ENCODE results near the gene PDE7B. TPM values are rescaled to one million over a fixed set of nuclear protein-coding genes. Genes with fewer than 3 reads are reported as not detected.

PDE7B gene
- polyA plus RNA-seq, 1 of the 3 experiments (the other 2 are of a cell fraction): 1.9 TPM

DNA sequence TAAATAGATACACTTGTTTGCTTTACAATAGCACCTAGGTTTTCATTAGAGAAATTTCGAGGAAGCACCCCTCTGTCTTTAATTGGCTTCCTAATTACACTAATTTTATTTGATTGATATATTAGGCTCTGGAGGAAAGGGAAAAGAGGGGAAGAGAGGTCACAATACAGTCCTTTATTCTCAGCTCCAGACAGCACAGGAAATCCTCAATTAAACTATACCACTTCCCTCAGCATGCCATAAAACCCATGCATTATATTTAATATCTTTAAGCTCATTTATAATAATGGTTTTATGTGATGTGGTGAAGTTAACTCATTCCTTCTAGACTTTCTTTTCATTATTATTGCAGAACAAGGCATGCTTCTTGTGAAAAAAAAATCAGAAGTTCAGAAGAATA lies 17.7 kb upstream of the PDE7B start:
- H3F3A ChIP-seq (replicated peaks; ENCODE audit: insufficient read depth): no peaks in the 10 kb centered on the region
- POLR2A ChIA-PET: no interaction called here
- TF ChIP-seq RAD21 (IDR thresholded peaks at IDR 0.05; ENCODE audit: low read length) (no peak), RFX5 (IDR thresholded peaks at IDR 0.05; ENCODE audit: low read length) (no peak), EP300 (IDR thresholded peaks at IDR 0.05; ENCODE audit: borderline replicate concordance in 1 of 2, low read depth in 1 of 2, low read length in 1 of 2) (no peak), FOXJ3 (CRISPR knock-in tag; IDR thresholded peaks at IDR 0.05) (no peak), MXI1 (IDR thresholded peaks at IDR 0.05; ENCODE audit: low read depth, low read length) (no peak), RXRA (IDR thresholded peaks at IDR 0.05; ENCODE audit: borderline replicate concordance, low read depth) (no peak), TCF12 (IDR thresholded peaks at IDR 0.05) (no peak), NRF1 (IDR thresholded peaks at IDR 0.05; ENCODE audit: low read depth, low read length) (no peak), GABPA (IDR thresholded peaks at IDR 0.05; ENCODE audit: low read depth) (no peak), YY1 (IDR thresholded peaks at IDR 0.05; ENCODE audit: low read depth) (no peak), ELF1 (IDR thresholded peaks at IDR 0.05) (no peak), GATA2 (CRISPR knock-in tag; IDR thresholded peaks at IDR 0.05) (no peak), TAF1 (IDR thresholded peaks at IDR 0.05; ENCODE audit: borderline replicate concordance, low read depth, low read length) (no peak), EZH2phosphoT487 (IDR thresholded peaks at IDR 0.05; ENCODE audit: borderline replicate concordance, low read depth) (no peak)
- TF ChIP-seq, protein P1, sequence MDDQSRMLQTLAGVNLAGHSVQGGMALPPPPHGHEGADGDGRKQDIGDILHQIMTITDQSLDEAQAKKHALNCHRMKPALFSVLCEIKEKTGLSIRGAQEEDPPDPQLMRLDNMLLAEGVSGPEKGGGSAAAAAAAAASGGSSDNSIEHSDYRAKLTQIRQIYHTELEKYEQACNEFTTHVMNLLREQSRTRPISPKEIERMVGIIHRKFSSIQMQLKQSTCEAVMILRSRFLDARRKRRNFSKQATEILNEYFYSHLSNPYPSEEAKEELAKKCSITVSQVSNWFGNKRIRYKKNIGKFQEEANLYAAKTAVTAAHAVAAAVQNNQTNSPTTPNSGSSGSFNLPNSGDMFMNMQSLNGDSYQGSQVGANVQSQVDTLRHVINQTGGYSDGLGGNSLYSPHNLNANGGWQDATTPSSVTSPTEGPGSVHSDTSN (IDR thresholded peaks at IDR 0.05): no peak
- TF ChIP-seq, protein P2, sequence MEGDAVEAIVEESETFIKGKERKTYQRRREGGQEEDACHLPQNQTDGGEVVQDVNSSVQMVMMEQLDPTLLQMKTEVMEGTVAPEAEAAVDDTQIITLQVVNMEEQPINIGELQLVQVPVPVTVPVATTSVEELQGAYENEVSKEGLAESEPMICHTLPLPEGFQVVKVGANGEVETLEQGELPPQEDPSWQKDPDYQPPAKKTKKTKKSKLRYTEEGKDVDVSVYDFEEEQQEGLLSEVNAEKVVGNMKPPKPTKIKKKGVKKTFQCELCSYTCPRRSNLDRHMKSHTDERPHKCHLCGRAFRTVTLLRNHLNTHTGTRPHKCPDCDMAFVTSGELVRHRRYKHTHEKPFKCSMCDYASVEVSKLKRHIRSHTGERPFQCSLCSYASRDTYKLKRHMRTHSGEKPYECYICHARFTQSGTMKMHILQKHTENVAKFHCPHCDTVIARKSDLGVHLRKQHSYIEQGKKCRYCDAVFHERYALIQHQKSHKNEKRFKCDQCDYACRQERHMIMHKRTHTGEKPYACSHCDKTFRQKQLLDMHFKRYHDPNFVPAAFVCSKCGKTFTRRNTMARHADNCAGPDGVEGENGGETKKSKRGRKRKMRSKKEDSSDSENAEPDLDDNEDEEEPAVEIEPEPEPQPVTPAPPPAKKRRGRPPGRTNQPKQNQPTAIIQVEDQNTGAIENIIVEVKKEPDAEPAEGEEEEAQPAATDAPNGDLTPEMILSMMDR (IDR thresholded peaks at IDR 0.05): no peak
- TF ChIP-seq, protein P3, sequence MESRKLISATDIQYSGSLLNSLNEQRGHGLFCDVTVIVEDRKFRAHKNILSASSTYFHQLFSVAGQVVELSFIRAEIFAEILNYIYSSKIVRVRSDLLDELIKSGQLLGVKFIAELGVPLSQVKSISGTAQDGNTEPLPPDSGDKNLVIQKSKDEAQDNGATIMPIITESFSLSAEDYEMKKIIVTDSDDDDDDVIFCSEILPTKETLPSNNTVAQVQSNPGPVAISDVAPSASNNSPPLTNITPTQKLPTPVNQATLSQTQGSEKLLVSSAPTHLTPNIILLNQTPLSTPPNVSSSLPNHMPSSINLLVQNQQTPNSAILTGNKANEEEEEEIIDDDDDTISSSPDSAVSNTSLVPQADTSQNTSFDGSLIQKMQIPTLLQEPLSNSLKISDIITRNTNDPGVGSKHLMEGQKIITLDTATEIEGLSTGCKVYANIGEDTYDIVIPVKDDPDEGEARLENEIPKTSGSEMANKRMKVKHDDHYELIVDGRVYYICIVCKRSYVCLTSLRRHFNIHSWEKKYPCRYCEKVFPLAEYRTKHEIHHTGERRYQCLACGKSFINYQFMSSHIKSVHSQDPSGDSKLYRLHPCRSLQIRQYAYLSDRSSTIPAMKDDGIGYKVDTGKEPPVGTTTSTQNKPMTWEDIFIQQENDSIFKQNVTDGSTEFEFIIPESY (IDR thresholded peaks at IDR 0.05; ENCODE audit: borderline replicate concordance, low read depth): no peak
- TF ChIP-seq, protein P4, sequence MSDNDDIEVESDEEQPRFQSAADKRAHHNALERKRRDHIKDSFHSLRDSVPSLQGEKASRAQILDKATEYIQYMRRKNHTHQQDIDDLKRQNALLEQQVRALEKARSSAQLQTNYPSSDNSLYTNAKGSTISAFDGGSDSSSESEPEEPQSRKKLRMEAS (IDR thresholded peaks at IDR 0.05; ENCODE audit: low read depth): no peak
- TF ChIP-seq, protein P5, sequence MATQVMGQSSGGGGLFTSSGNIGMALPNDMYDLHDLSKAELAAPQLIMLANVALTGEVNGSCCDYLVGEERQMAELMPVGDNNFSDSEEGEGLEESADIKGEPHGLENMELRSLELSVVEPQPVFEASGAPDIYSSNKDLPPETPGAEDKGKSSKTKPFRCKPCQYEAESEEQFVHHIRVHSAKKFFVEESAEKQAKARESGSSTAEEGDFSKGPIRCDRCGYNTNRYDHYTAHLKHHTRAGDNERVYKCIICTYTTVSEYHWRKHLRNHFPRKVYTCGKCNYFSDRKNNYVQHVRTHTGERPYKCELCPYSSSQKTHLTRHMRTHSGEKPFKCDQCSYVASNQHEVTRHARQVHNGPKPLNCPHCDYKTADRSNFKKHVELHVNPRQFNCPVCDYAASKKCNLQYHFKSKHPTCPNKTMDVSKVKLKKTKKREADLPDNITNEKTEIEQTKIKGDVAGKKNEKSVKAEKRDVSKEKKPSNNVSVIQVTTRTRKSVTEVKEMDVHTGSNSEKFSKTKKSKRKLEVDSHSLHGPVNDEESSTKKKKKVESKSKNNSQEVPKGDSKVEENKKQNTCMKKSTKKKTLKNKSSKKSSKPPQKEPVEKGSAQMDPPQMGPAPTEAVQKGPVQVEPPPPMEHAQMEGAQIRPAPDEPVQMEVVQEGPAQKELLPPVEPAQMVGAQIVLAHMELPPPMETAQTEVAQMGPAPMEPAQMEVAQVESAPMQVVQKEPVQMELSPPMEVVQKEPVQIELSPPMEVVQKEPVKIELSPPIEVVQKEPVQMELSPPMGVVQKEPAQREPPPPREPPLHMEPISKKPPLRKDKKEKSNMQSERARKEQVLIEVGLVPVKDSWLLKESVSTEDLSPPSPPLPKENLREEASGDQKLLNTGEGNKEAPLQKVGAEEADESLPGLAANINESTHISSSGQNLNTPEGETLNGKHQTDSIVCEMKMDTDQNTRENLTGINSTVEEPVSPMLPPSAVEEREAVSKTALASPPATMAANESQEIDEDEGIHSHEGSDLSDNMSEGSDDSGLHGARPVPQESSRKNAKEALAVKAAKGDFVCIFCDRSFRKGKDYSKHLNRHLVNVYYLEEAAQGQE (IDR thresholded peaks at IDR 0.05; ENCODE audit: low read depth, low read length): no peak
- TF ChIP-seq, protein P6, sequence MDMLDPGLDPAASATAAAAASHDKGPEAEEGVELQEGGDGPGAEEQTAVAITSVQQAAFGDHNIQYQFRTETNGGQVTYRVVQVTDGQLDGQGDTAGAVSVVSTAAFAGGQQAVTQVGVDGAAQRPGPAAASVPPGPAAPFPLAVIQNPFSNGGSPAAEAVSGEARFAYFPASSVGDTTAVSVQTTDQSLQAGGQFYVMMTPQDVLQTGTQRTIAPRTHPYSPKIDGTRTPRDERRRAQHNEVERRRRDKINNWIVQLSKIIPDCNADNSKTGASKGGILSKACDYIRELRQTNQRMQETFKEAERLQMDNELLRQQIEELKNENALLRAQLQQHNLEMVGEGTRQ (IDR thresholded peaks at IDR 0.05; ENCODE audit: borderline replicate concordance, low read depth, low read length): no peak
- no peak overlapping the region for H2AFZ ChIP-seq (ENCODE audit: low read depth)
- H3K36me3 ChIP-seq (replicated peaks in 1 of 2; ENCODE audit: control insufficient read depth in 1 of 2, insufficient read depth in 2 of 2, low read length in 1 of 2): no peaks in the 10 kb centered on the region
- no peaks in the 10 kb centered on the region for H3K9me2 ChIP-seq
- H4K20me1 ChIP-seq (ENCODE audit: insufficient read depth): no peaks in the 10 kb centered on the region
- no peak for DNase-seq
- no peaks in the 10 kb centered on the region for H3K9me3 ChIP-seq
- H3K79me2 ChIP-seq (ENCODE audit: insufficient read depth): no peaks in the 10 kb centered on the region
- no peaks in the 10 kb centered on the region for H3K4me1 ChIP-seq (ENCODE audit: control insufficient read depth in 1 of 2, insufficient read depth in 2 of 2, low read depth in 1 of 2, low read length in 1 of 2)
- CTCF ChIA-PET: interaction anchor here (1.2 to 1.4 kb wide), 2 partner anchors 10 to 392 kb away, joined by 3 to 5 read pairs; no protein-coding TSS in a partner anchor
- H3K9ac ChIP-seq: no peak overlapping the region
- no peak overlapping the region for H3K27ac ChIP-seq (ENCODE audit: low read depth in 2 of 2, low read length in 1 of 2)
- no peaks in the 10 kb centered on the region for H3K27me3 ChIP-seq (ENCODE audit: insufficient read depth)
- H3K4me3 ChIP-seq (ENCODE audit: low read depth in 2 of 2, low read length in 1 of 2): no peak overlapping the region
- 52% methylated on average over 1 of the region's 1 CpG for WGBS (ENCODE audit: low lambda C conversion rate)
- no peak overlapping the region for H3K4me2 ChIP-seq

All from SK-N-SH (cell line).